Measurements from ENCODE around the gene KAT8. TPM values are rescaled to one million over a fixed set of nuclear protein-coding genes. Genes with fewer than 3 reads are reported as not detected.
A peak's percentile ranks its signal among the peaks of the same experiment; 100 is the strongest.

Gene KAT8
- total RNA-seq, 6 donors from 2014 or later = 73.9 to 144 (median 83.6) TPM

GRCh38 chr16:31112711-31113110 lies 4.8 kb upstream of the KAT8 start:
- Histone ChIP-seq H3K27me3 (no peaks in the 10 kb centered on the region), H3K4me1 (peaks cover 16 to 54% (median 23%) of the 10 kb centered on the region in 4 donors), H3K36me3 (peaks cover 11 to 39% (median 30%) of the 10 kb centered on the region in 4 donors), H3K27ac (peak overlapping the region; percentile 60 to 84 (median 66)), H3K4me3 (no peak overlapping the region), H3K9me3 (no peaks in the 10 kb centered on the region)
- TF ChIP-seq EP300 (IDR thresholded peaks at IDR 0.05) = no peak
- no peak for TF ChIP-seq POLR2A (IDR thresholded peaks at IDR 0.05)
- no peak for TF ChIP-seq POLR2AphosphoS5 (IDR thresholded peaks at IDR 0.05)
- no peak for TF ChIP-seq CTCF (IDR thresholded peaks at IDR 0.05)
- 91 to 93% methylated on average over 2 of the region's 2 CpGs for WGBS, 2 donors
- no peak for DNase-seq
- no peak for ATAC-seq (ENCODE audit: low FRiP score in 2 of 2)

GRCh38 chr16:31113121-31114120 lies 4.0 kb upstream of the KAT8 start:
- H3K27ac ChIP-seq = peak overlapping the region; percentile 60 to 84 (median 66)
- 59 to 70% methylated on average over 5 of the region's 5 CpGs for WGBS, 2 donors
- H3K27me3 ChIP-seq = no peaks in the 10 kb centered on the region
- peaks cover 21 to 53% (median 25%) of the 10 kb centered on the region in 4 donors for H3K4me1 ChIP-seq
- no peaks in the 10 kb centered on the region for H3K9me3 ChIP-seq
- DNase-seq (peak in 1 of 2 donors; percentile 65), ATAC-seq (ENCODE audit: low FRiP score in 2 of 2) (no peak)
- TF ChIP-seq POLR2A (IDR thresholded peaks at IDR 0.05) (no peak), CTCF (IDR thresholded peaks at IDR 0.05) (no peak), EP300 (IDR thresholded peaks at IDR 0.05) (no peak), POLR2AphosphoS5 (IDR thresholded peaks at IDR 0.05) (no peak)
- H3K36me3 ChIP-seq = peaks cover 11 to 39% (median 30%) of the 10 kb centered on the region in 4 donors
- no peak overlapping the region for H3K4me3 ChIP-seq

GRCh38 chr16:31114468-31114867 lies 3.0 kb upstream of the KAT8 start:
- WGBS, 2 donors = 80 to 83% methylated on average over 8 of the region's 8 CpGs
- Histone ChIP-seq H3K4me3 (no peak overlapping the region), H3K36me3 (peaks cover 11 to 42% (median 32%) of the 10 kb centered on the region in 4 donors), H3K27me3 (no peaks in the 10 kb centered on the region), H3K9me3 (no peaks in the 10 kb centered on the region), H3K27ac (peak overlapping the region in 3 of 4 donors; percentile 60 to 84 (median 64)), H3K4me1 (peaks cover 21 to 53% (median 28%) of the 10 kb centered on the region in 4 donors)
- DNase-seq (no peak), ATAC-seq (ENCODE audit: low FRiP score in 2 of 2) (no peak)
- TF ChIP-seq POLR2AphosphoS5 (IDR thresholded peaks at IDR 0.05) (no peak), CTCF (IDR thresholded peaks at IDR 0.05) (no peak)

GRCh38 chr16:31118223-31119155 lies 1.0 kb downstream of the KAT8 start:
- peak in 2 of 4 donors; percentile 7 to 50 for TF ChIP-seq EP300 (IDR thresholded peaks at IDR 0.05)
- peak in 1 of 2 donors; percentile 67 for TF ChIP-seq POLR2AphosphoS5 (IDR thresholded peaks at IDR 0.05)
- peak in 1 of 4 donors; percentile 32 for TF ChIP-seq POLR2A (IDR thresholded peaks at IDR 0.05)
- no peak for TF ChIP-seq CTCF (IDR thresholded peaks at IDR 0.05)
- no peaks in the 10 kb centered on the region for H3K9me3 ChIP-seq
- 55 to 57% methylated on average over 9 of the region's 9 CpGs for WGBS, 2 donors
- H3K27me3 ChIP-seq = no peaks in the 10 kb centered on the region
- ATAC-seq (ENCODE audit: low FRiP score in 2 of 2) = peak; percentile 13 to 23
- H3K4me3 ChIP-seq = peak overlapping the region; percentile 69 to 98 (median 78)
- peaks cover 21 to 41% (median 28%) of the 10 kb centered on the region in 4 donors for H3K4me1 ChIP-seq
- peak in 1 of 2 donors; percentile 63 for DNase-seq
- H3K27ac ChIP-seq = peak overlapping the region; percentile 95 to 97 (median 97)
- H3K36me3 ChIP-seq = peaks cover 18 to 47% (median 31%) of the 10 kb centered on the region in 4 donors

Measured in upper lobe of left lung (tissue), 6 donors.